Panc1 (cell line): ENCODE measurements around the gene NIPAL1. TPM values are rescaled to one million over a fixed set of nuclear protein-coding genes. Genes with fewer than 3 reads are reported as not detected.

Experiments
- ATAC-seq: fragments of 200-7000 bp; cut with Tn5 transposase; 2 replicates; pipeline ENCODE4 v1.9.1; 2020; ENCODE audit warnings: mild to moderate bottlenecking, moderate library complexity
- BruUV-seq: library from RNA; stranded (reverse); fragments of 400-500 nt; replicated peaks from 2 replicates; lab custom pipeline; 2021; lab: Mats Ljungman, UMichigan
- CTCF ChIA-PET: fragments of 300-600 bp; sonication (Branson Sonifier 250); formaldehyde crosslinking; loops from one replicate; lab custom pipeline; 2022; ENCODE audit warnings: antibody characterized with exemption; lab: Charles Lee
- POLR2A ChIA-PET: fragments of 300-600 bp; sonication (Branson Sonifier 250); formaldehyde crosslinking; loops from one replicate; lab custom pipeline; 2022; ENCODE audit warnings: antibody characterized with exemption; lab: Charles Lee
- DNase-seq: peaks from one replicate; pipeline ENCODE4 v3.0.0-alpha.2; 2010; ENCODE audit warnings: low read depth, low spot score
- H3K27ac ChIP-seq: 2 replicates; pipeline ENCODE4 v1.5.1; 2011; ENCODE audit warnings: mild to moderate bottlenecking, low read length, inconsistent platforms
- H3K27me3 ChIP-seq: fragments of 200-500 bp; sonication (Bioruptor generic); 2 replicates; pipeline ENCODE4 v1.6.0; 2014; ENCODE audit warnings: low read length, inconsistent platforms; ENCODE audit not compliant: control insufficient read depth, insufficient read depth
- H3K36me3 ChIP-seq: fragments of 200-500 bp; sonication (Bioruptor generic); 2 replicates; pipeline ENCODE4 v1.5.1; 2014; ENCODE audit warnings: inconsistent platforms, mild to moderate bottlenecking, low read length, moderate library complexity; ENCODE audit not compliant: control insufficient read depth, insufficient read depth
- H3K4me1 ChIP-seq: 2 replicates; pipeline ENCODE4 v1.5.1; 2011; ENCODE audit warnings: inconsistent platforms, mild to moderate bottlenecking, low read length, moderate library complexity; ENCODE audit not compliant: control insufficient read depth, insufficient read depth
- H3K4me3 ChIP-seq, 2 experiments: 2 replicates each; pipeline ENCODE4 v1.5.1; 2011 to 2012; ENCODE audit warnings: low read depth in 2 of 2, low read length in 2 of 2, mild to moderate bottlenecking in 2 of 2, inconsistent platforms in 1 of 2, moderate library complexity in 1 of 2
- H3K9me3 ChIP-seq: fragments of 200-500 bp; sonication (Bioruptor generic); 2 replicates; pipeline ENCODE4 v1.5.1; 2014; ENCODE audit warnings: low read depth, mild to moderate bottlenecking, inconsistent platforms, low read length, moderate library complexity; ENCODE audit not compliant: control insufficient read depth, insufficient read depth
- POLR2AphosphoS5 ChIP-seq: IDR thresholded peaks from 2 replicates; pipeline ENCODE4 v1.6.1; 2012; ENCODE audit warnings: mild to moderate bottlenecking, low read depth, low read length, moderate library complexity
- REST ChIP-seq, 2 experiments: IDR thresholded peaks; 2 replicates each; pipeline ENCODE4 v1.6.1; 2011 to 2012; ENCODE audit warnings: low read depth in 2 of 2, control low read depth in 1 of 2, low read length in 1 of 2, mild to moderate bottlenecking in 1 of 2, moderate library complexity in 1 of 2; ENCODE audit not compliant: insufficient read depth in 1 of 2
- SIN3A ChIP-seq: IDR thresholded peaks from 2 replicates; pipeline ENCODE4 v1.6.1; 2012; ENCODE audit warnings: low read depth, mild to moderate bottlenecking, low read length, moderate library complexity, borderline replicate concordance; ENCODE audit not compliant: insufficient read depth
- TCF7L2 ChIP-seq: IDR thresholded peaks from 2 replicates; pipeline ENCODE4 v1.6.1; 2011; ENCODE audit warnings: mild to moderate bottlenecking, low read depth, low read length, inconsistent platforms
- in situ Hi-C: cut with HindIII; loops from 2 replicates; pipeline ENCODE4 v1.10.0; 2016; ENCODE audit warnings: low sequenced_read_pairs, low pct_unique_long_range_greater_than_20kb
- intact Hi-C: fragments of 100-400 bp; cut with micrococcal nuclease; formaldehyde crosslinking; loops from one replicate; pipeline ENCODE4 v1.10.0; 2022; ENCODE audit not compliant: unreplicated experiment
- total RNA-seq: library from RNA; stranded (reverse); gene quantifications from one replicate; pipeline ENCODE4 v1.2.1, GENCODE V29; 2021; ENCODE audit not compliant: unreplicated experiment
- TF ChIP-seq, protein P1 (sequence below): fragments of 450-650 bp; IDR thresholded peaks from 2 replicates; pipeline ENCODE4 v1.5.1; 2017; ENCODE audit warnings: mild to moderate bottlenecking

The NIPAL1 gene
- total RNA-seq, 1 experiment from 2014 or later, result 0.82 TPM

DNA sequence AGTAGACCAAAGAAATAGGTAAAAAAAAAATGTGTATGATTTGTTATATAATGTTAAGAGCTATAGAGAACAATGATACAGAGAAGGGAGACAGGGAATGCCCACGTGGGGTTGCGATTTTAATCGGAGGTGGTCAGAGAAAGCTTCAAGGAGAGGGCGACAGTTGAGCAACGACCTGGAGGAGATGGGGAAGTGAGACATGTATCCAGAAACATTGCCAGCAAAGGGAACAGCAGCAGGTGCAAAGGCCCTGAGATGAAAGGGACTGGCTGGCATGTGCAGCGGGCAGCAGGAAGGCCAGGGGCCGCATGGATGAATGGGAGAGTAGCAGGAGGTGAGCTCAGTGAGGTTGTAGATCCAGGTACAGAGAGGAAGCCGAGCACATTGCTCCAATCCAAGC lies 32.9 kb downstream of the NIPAL1 start:
- CTCF ChIA-PET, result no interaction called here
- Histone ChIP-seq H3K4me3 (no peak overlapping the region), H3K36me3 (no peaks in the 10 kb centered on the region), H3K27me3 (no peaks in the 10 kb centered on the region), H3K9me3 (no peaks in the 10 kb centered on the region), H3K4me1 (no peaks in the 10 kb centered on the region), H3K27ac (no peak overlapping the region)
- ATAC-seq (no peak), DNase-seq (no peak)
- intact Hi-C loops (no loop called here), in situ Hi-C loops (no loop called here)
- TF ChIP-seq TCF7L2, result no peak
- TF ChIP-seq, protein P1, sequence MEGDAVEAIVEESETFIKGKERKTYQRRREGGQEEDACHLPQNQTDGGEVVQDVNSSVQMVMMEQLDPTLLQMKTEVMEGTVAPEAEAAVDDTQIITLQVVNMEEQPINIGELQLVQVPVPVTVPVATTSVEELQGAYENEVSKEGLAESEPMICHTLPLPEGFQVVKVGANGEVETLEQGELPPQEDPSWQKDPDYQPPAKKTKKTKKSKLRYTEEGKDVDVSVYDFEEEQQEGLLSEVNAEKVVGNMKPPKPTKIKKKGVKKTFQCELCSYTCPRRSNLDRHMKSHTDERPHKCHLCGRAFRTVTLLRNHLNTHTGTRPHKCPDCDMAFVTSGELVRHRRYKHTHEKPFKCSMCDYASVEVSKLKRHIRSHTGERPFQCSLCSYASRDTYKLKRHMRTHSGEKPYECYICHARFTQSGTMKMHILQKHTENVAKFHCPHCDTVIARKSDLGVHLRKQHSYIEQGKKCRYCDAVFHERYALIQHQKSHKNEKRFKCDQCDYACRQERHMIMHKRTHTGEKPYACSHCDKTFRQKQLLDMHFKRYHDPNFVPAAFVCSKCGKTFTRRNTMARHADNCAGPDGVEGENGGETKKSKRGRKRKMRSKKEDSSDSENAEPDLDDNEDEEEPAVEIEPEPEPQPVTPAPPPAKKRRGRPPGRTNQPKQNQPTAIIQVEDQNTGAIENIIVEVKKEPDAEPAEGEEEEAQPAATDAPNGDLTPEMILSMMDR, result no peak
- TF ChIP-seq SIN3A, result no peak
- TF ChIP-seq POLR2AphosphoS5, result no peak
- TF ChIP-seq REST (IDR thresholded peaks at IDR 0.05; ENCODE audit: insufficient read depth in 1 of 2, low read depth in 2 of 2, low read length in 1 of 2), result no peak
- BruUV-seq, result no TSS peak
- POLR2A ChIA-PET, result no interaction called here

DNA sequence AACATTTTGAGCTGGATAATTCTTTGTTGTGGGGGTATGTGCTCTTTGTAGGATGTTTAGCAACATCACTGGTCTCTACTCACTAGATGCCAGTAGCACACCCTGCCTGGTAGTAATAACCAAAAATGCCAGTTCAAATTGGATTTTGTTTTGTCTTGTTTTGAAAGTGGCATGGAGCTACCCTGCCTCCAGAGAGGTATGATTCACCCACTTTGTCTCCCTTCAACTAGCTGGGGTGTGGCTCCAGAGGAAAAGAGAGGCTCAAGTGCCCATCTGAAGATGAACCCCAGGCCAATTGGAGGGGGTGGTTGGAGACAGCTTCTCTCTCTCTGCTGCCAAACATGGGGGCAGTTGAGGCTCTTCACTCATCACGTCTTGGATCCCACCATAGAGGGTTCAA lies 34.5 kb downstream of the NIPAL1 start:
- Histone ChIP-seq H3K36me3 (no peaks in the 10 kb centered on the region), H3K27ac (no peak overlapping the region), H3K9me3 (no peaks in the 10 kb centered on the region), H3K4me1 (no peaks in the 10 kb centered on the region), H3K4me3 (no peak overlapping the region), H3K27me3 (no peaks in the 10 kb centered on the region)
- ChIA-PET CTCF (no interaction called here), POLR2A (no interaction called here)
- DNase-seq (no peak), ATAC-seq (no peak)
- no TSS peak for BruUV-seq
- intact Hi-C loops, result no loop called here
- in situ Hi-C loops, result no loop called here
- TF ChIP-seq SIN3A (no peak), POLR2AphosphoS5 (no peak), TCF7L2 (no peak), REST (IDR thresholded peaks at IDR 0.05; ENCODE audit: insufficient read depth in 1 of 2, low read depth in 2 of 2, low read length in 1 of 2) (no peak)
- TF ChIP-seq, protein P1, result no peak
